ENCODE results near the gene SH3RF3.
"Not testable (repeated sequence)": the region's sequence is repeated elsewhere in the genome, so short reads cannot be mapped to it uniquely, and the experiment has no call there.

SH3RF3 gene

GRCh38 chr2:109204412-109204811, 75.4 kb downstream of the SH3RF3 start:
- DNase-seq, result no peak

GRCh38 chr2:109205447-109205846, 76.4 kb downstream of the SH3RF3 start:
- DNase-seq, result no peak

GRCh38 chr2:109206569-109207146, 77.7 kb downstream of the SH3RF3 start:
- DNase-seq, result no peak

GRCh38 chr2:109207176-109207575, 78.2 kb downstream of the SH3RF3 start:
- DNase-seq, result no peak

GRCh38 chr2:109208071-109208950, 79.3 kb downstream of the SH3RF3 start:
- no peak for DNase-seq

GRCh38 chr2:109208951-109209335, 79.9 kb downstream of the SH3RF3 start:
- no peak for DNase-seq

GRCh38 chr2:109209412-109209811, 80.4 kb downstream of the SH3RF3 start:
- no peak for DNase-seq

GRCh38 chr2:109209941-109210340, 80.9 kb downstream of the SH3RF3 start:
- no peak for DNase-seq

GRCh38 chr2:109210431-109211200, 81.6 kb downstream of the SH3RF3 start:
- no peak for DNase-seq

GRCh38 chr2:109211315-109211714, 82.3 kb downstream of the SH3RF3 start:
- DNase-seq, result no peak

GRCh38 chr2:109212836-109213563, 84.0 kb downstream of the SH3RF3 start:
- DNase-seq, result no peak

GRCh38 chr2:109213646-109214433, 84.8 kb downstream of the SH3RF3 start:
- peak; percentile 36 to 37 for DNase-seq

GRCh38 chr2:109214651-109215371, 85.8 kb downstream of the SH3RF3 start:
- no peak for DNase-seq

GRCh38 chr2:109215866-109216265, 86.9 kb downstream of the SH3RF3 start:
- no peak for DNase-seq

- DNase-seq, result no peak
These were observed 87.3 kb downstream of the SH3RF3 start for GRCh38 chr2:109216332-109216731.

- no peak for DNase-seq
These were observed 88.5 kb downstream of the SH3RF3 start for GRCh38 chr2:109217362-109218086.

- DNase-seq, result no peak
These were observed 89.2 kb downstream of the SH3RF3 start for GRCh38 chr2:109218087-109218791.

GRCh38 chr2:109218792-109219126, 89.8 kb downstream of the SH3RF3 start:
- no peak for DNase-seq

- DNase-seq, result no peak
These were observed 91.9 kb downstream of the SH3RF3 start for GRCh38 chr2:109220860-109221259.

- DNase-seq, result not testable (repeated sequence)
These were observed 92.3 kb downstream of the SH3RF3 start for GRCh38 chr2:109221316-109221715.

All from stimulated activated CD4-positive, alpha-beta T cell treated with anti-CD3 and anti-CD28 coated beads, Interleukin-2, amount 100 ng/mL, for 48 hours (primary cell).